Hepatocyte (in vitro differentiated cells): Measurements from ENCODE around the gene PPP3CA. TPM values are rescaled to one million over a fixed set of nuclear protein-coding genes. Genes with fewer than 3 reads are reported as not detected.

Experiments
- DNase-seq: peaks from one replicate; pipeline ENCODE4 v3.0.0-alpha.2; 2016; ENCODE audit warnings: low spot score
- H2AFZ ChIP-seq: fragments of 200-600 bp; sonication (generic); 2 replicates; pipeline ENCODE4 v1.6.0; 2016; ENCODE audit warnings: antibody characterized with exemption, mild to moderate bottlenecking
- H3K27ac ChIP-seq: fragments of 200-600 bp; sonication (generic); 2 replicates; pipeline ENCODE4 v1.5.1; 2016; ENCODE audit warnings: mild to moderate bottlenecking
- H3K27me3 ChIP-seq: fragments of 200-600 bp; sonication (generic); 2 replicates; pipeline ENCODE4 v1.6.1; 2016
- H3K36me3 ChIP-seq: fragments of 200-600 bp; sonication (generic); replicated peaks from 2 replicates; pipeline ENCODE4 v1.5.1; 2016; ENCODE audit warnings: low read depth; ENCODE audit not compliant: insufficient read depth
- H3K4me1 ChIP-seq: fragments of 200-600 bp; sonication (generic); 2 replicates; pipeline ENCODE4 v1.5.1; 2016; ENCODE audit warnings: mild to moderate bottlenecking, moderate library complexity; ENCODE audit not compliant: insufficient read depth
- H3K4me2 ChIP-seq: fragments of 200-600 bp; sonication (generic); 2 replicates; pipeline ENCODE4 v1.6.0; 2016
- H3K4me3 ChIP-seq: fragments of 200-600 bp; sonication (generic); 2 replicates; pipeline ENCODE4 v1.5.1; 2016; ENCODE audit warnings: mild to moderate bottlenecking
- H3K79me2 ChIP-seq: fragments of 200-600 bp; sonication (generic); 2 replicates; pipeline ENCODE4 v1.6.0; 2017; ENCODE audit warnings: mild to moderate bottlenecking
- H3K9me2 ChIP-seq: fragments of 200-600 bp; sonication (generic); replicated peaks from 2 replicates; pipeline ENCODE4 v1.6.0; 2017; ENCODE audit warnings: mild to moderate bottlenecking; ENCODE audit not compliant: insufficient read depth
- H3K9me3 ChIP-seq: fragments of 200-600 bp; sonication (generic); 2 replicates; pipeline ENCODE4 v1.5.1; 2016; ENCODE audit warnings: low read depth, mild to moderate bottlenecking
- H4K20me1 ChIP-seq: fragments of 200-600 bp; sonication (generic); 2 replicates; pipeline ENCODE4 v1.6.0; 2016; ENCODE audit warnings: mild to moderate bottlenecking; ENCODE audit not compliant: insufficient read depth, poor library complexity, severe bottlenecking
- CTCF ChIP-seq: fragments of 200-600 bp; sonication (generic); IDR thresholded peaks from 2 replicates; pipeline ENCODE4 v1.5.1; 2016; ENCODE audit warnings: antibody characterized with exemption, mild to moderate bottlenecking; ENCODE audit not compliant: poor library complexity
- EZH2 ChIP-seq: fragments of 200-600 bp; sonication (generic); IDR thresholded peaks from 2 replicates; pipeline ENCODE4 v1.6.1; 2016; ENCODE audit warnings: antibody characterized with exemption, mild to moderate bottlenecking, borderline replicate concordance
- EZH2phosphoT487 ChIP-seq: fragments of 200-600 bp; sonication (generic); IDR thresholded peaks from one replicate; pipeline ENCODE4 v1.6.1; 2018; ENCODE audit warnings: antibody characterized with exemption, mild to moderate bottlenecking, low read depth, moderate library complexity; ENCODE audit not compliant: unreplicated experiment, severe bottlenecking
- WGBS: methylation state at CpG from one replicate; pipeline ENCODE4 v1.1.6; 2016; ENCODE audit warnings: low lambda C conversion rate; ENCODE audit errors: missing lambda C conversion rate; 5-methylcytosine and 5-hydroxymethylcytosine counted together
- polyA plus RNA-seq: library from polyadenylated mRNA; unstranded; fragments of >200 nt; fragmentation: Nextera tagmentation; extraction: Ambion mirVana; gene quantifications from 2 replicates; pipeline ENCODE4 v1.2.1, GENCODE V29; 2016
- total RNA-seq: library from RNA; depleted of rRNA; stranded (reverse); fragments of >200 nt; gene quantifications from 2 replicates; pipeline ENCODE4 v1.2.3, GENCODE V29; 2014

The PPP3CA gene
- total and polyA plus RNA-seq, 2 experiments from 2014 or later = 12.9 to 49.5 TPM

- WGBS = 61% methylated on average over 4 of the region's 4 CpGs
- no peak overlapping the region for H3K27ac ChIP-seq
- H4K20me1 ChIP-seq = no peaks in the 10 kb centered on the region
These were observed 358.4 kb downstream of the PPP3CA start for GRCh38 chr4:100988876-100989275.

GRCh38 chr4:100986360-100986868, 360.9 kb downstream of the PPP3CA start:
- H3K79me2 ChIP-seq = no peaks in the 10 kb centered on the region
- no peaks in the 10 kb centered on the region for H3K36me3 ChIP-seq
- no peaks in the 10 kb centered on the region for H3K9me2 ChIP-seq
- H3K9me3 ChIP-seq = no peaks in the 10 kb centered on the region
- H3K27ac ChIP-seq = no peak overlapping the region
- no peak overlapping the region for H3K4me3 ChIP-seq
- DNase-seq = peak; percentile 21
- 65% methylated on average over 8 of the region's 8 CpGs for WGBS
- H2AFZ ChIP-seq = no peak overlapping the region
- no peaks in the 10 kb centered on the region for H3K27me3 ChIP-seq
- TF ChIP-seq CTCF (no peak), EZH2phosphoT487 (no peak), EZH2 (no peak)
- no peaks in the 10 kb centered on the region for H4K20me1 ChIP-seq
- no peak overlapping the region for H3K4me2 ChIP-seq
- H3K4me1 ChIP-seq = no peaks in the 10 kb centered on the region

More at GRCh38 chr4:100988876-100989275, 358.4 kb downstream of the PPP3CA start:
- TF ChIP-seq CTCF = no peak
- DNase-seq = no peak
- H3K4me2 ChIP-seq = no peak overlapping the region
- no peaks in the 10 kb centered on the region for H3K9me2 ChIP-seq
- no peak overlapping the region for H3K4me3 ChIP-seq
- H3K9me3 ChIP-seq = no peaks in the 10 kb centered on the region
- H3K27me3 ChIP-seq = no peaks in the 10 kb centered on the region
- no peaks in the 10 kb centered on the region for H3K79me2 ChIP-seq
- no peaks in the 10 kb centered on the region for H3K4me1 ChIP-seq
- H3K36me3 ChIP-seq = no peaks in the 10 kb centered on the region
- H2AFZ ChIP-seq = no peak overlapping the region

GRCh38 chr4:100985576-100985975, 361.8 kb downstream of the PPP3CA start:
- Histone ChIP-seq H3K4me3 (no peak overlapping the region), H3K79me2 (no peaks in the 10 kb centered on the region), H3K27me3 (no peaks in the 10 kb centered on the region), H3K9me2 (no peaks in the 10 kb centered on the region), H3K9me3 (no peaks in the 10 kb centered on the region), H3K27ac (no peak overlapping the region), H3K4me1 (no peaks in the 10 kb centered on the region), H3K4me2 (no peak overlapping the region), H3K36me3 (no peaks in the 10 kb centered on the region), H4K20me1 (no peaks in the 10 kb centered on the region), H2AFZ (no peak overlapping the region)
- 91% methylated on average over 3 of the region's 3 CpGs for WGBS
- TF ChIP-seq EZH2 (no peak), EZH2phosphoT487 (no peak), CTCF (no peak)
- DNase-seq = no peak

- Histone ChIP-seq H3K36me3 (no peaks in the 10 kb centered on the region), H3K9me3 (no peaks in the 10 kb centered on the region), H3K27ac (no peak overlapping the region), H3K79me2 (no peaks in the 10 kb centered on the region), H3K27me3 (no peaks in the 10 kb centered on the region), H3K9me2 (no peaks in the 10 kb centered on the region), H3K4me1 (no peaks in the 10 kb centered on the region), H3K4me2 (no peak overlapping the region), H3K4me3 (no peak overlapping the region), H4K20me1 (no peaks in the 10 kb centered on the region), H2AFZ (no peak overlapping the region)
- no peak for TF ChIP-seq EZH2
- TF ChIP-seq CTCF = no peak
- no peak for TF ChIP-seq EZH2phosphoT487
- DNase-seq = no peak
These were observed 362.4 kb downstream of the PPP3CA start for GRCh38 chr4:100984901-100985300.
